Activated T-cell treated with anti-CD3 and anti-CD28 coated beads for 4 hours (primary cell): ENCODE results near the gene ARID1B.
"Not testable (repeated sequence)": the region's sequence is repeated elsewhere in the genome, so short reads cannot be mapped to it uniquely, and the experiment has no call there.

Source experiments
- DNase-seq: peaks from one replicate; pipeline ENCODE4 v3.0.0-alpha.2; 2020

Gene ARID1B

GRCh38 chr6:156974830-156975261 is 197.7 kb downstream of the ARID1B start:
- no peak for DNase-seq

- DNase-seq = no peak
These were observed 198.2 kb downstream of the ARID1B start for GRCh38 chr6:156975414-156975813.

DNA sequence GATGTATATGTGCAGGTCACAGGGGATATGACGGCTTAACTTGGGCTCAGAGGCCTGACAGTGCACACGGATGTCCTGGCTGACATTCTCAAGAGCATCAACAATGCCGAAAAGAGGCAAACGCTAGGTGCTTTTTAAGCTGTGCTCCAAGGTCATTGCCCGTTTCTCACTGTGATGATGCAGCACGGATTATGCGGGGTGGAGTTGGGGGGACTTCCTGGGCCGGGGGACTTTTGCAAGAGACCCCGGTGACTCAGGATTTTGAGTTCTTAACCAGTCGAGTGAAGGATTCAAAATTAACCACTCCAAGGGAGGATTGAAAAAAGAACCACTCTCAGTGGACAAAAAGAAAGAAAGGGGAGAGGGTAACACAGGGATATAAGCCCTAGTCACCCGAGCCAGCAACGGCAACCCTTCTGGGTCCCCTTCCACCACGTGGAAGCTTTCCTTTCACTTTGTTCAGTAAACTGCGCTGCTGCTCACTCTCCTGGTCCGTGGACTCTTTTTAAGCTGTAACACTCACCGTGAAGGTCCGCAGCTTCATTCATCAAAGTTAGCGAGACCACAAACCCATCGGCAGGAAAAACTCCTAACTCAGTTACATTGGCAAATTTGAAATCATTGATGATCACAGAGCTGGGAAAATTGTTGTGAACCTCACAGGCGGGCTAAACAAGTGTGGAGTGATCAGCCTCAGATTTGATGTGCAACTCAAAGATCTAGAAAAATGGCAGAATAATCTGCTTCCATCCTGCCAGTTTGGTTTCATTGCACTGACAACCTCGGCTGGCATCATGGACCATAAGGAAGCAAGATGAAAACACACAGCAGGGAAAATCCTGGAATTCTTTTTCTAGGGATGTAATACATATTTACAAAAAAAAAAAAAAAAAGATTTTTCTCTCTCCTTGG is 199.3 kb downstream of the ARID1B start:
- no peak for DNase-seq

- no peak for DNase-seq
These were observed 200.5 kb downstream of the ARID1B start for GRCh38 chr6:156977527-156978291.

GRCh38 chr6:156978948-156979347 is 201.8 kb downstream of the ARID1B start:
- no peak for DNase-seq

- DNase-seq = no peak
These were observed 203.3 kb downstream of the ARID1B start for GRCh38 chr6:156980515-156980914.

DNA sequence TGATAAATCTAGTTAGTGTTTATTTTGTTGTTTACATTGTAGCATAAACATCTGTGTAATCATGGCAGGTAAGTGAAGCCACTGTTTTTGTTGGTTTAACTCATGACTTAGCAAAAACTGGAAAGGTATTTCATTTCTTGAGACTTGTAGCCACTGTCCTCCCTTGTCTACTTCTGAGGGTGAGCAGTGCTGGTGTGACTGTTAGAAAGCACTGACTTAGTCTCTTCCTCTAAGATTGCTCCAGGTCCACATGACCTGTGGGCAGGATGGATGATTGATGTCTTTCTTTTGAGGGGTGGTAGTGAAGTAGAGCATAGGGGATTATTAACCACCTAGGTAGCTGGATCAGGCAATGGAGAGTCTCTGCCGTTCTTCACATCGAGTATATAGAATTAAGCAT is 203.8 kb downstream of the ARID1B start:
- DNase-seq = no peak

DNA sequence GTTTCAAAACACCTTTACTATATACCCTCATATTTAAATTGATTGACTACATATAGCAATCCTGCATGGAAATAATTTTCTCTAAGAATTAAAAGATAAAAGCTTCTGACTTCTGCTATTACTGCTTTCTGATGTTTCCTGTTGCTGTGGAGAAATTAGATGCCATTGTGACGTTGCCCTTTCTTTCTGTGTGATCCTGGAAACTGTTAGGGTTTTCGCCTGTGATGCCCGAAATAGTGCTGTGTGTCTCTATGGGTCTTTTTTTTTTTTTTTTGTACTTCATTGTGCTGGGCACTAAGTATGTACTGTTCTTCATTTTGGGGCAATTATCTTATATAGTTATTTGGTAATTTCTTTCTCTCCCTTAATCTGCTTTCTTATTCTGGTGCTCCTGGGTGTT is 205.0 kb downstream of the ARID1B start:
- DNase-seq = no peak

GRCh38 chr6:156982864-156983263 is 205.7 kb downstream of the ARID1B start:
- DNase-seq = not testable (repeated sequence)

GRCh38 chr6:156984178-156984738 is 207.1 kb downstream of the ARID1B start:
- DNase-seq = no peak

DNA sequence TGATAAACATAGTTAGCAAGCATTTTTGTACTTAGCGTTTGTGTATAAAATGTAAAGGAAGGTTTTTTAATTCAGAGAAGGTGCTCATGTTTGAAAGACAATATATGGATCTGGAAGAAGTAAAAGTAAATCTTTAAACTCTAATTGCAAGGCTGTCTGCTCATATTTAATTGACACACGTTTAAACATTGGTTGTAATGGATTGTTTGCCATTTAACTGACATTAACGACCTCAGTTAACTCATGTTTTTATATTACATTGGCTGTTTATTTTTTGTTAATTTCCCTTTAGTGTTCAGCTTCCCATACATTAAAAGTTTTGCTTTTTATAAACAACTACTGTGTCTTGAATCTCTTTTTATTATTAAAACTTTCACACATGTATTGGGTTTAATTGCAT is 208.1 kb downstream of the ARID1B start:
- no peak for DNase-seq

- no peak for DNase-seq
These were observed 211.3 kb downstream of the ARID1B start for GRCh38 chr6:156988276-156989158.

DNA sequence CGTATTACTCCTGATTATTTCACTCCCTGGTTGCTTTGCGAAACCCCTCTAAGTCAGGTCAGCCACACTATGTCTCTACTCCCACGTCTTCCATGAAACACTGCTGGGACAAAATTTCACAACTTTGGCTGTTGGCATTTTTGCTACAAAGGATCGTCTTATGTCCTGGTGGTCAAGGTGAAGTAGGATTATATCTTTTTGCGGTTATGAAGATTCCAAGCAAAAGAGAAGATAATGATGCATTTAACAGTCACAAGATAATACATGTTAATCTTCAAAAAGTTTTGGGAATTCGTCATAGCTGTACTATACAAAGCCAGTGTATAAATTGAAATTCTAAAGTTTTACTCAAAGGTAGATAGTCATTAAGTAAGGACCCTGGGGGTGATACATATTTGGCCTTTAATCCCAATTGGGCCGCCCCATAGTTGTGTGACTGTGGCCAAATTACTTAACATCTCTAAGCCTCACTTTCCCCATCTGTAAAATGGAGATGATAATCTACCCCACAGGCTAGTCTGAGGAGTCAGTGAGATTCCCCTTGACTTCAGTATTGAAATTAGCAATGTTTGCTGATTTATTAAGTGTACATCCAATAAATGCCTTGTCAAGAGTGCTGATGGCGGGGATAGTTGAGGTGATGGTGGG is 212.1 kb downstream of the ARID1B start:
- no peak for DNase-seq

DNA sequence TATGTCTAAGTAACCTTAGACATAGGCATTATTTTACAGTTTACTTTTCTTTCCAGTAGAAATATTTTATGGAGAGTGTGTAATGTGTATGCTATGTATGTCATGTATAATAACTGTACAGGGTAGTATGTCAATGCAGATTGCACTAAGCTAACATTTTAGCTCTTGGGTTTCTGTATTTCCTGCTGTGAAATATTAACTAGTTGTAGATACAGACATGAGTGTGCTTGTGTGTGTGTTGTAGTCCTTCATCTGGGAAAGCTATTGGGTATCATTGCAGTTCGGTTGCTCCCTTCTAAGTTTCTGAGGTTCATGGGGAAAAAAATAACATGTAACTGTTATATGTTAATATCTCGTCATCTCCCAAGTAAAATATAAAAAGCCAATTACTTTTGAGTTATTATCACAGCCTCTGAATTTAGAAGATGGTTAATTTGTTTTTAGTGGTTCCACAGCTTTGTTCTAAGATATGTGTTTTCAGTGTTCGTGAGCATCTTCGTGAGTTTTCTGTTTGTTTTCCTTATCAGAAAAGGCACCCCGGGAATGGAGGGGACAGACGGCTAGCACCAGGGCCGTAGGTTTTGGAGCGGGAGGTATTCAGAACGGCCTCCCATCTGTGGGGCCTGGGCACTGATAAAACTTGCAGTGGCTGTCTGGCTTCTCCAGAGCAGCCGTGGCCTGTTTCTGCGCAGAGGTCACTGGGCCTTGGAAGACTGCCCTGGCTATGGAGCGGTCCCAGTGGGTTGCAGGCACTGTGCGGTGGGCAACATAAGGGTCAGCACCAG is 215.0 kb downstream of the ARID1B start:
- DNase-seq = no peak

- no peak for DNase-seq
These were observed 216.5 kb downstream of the ARID1B start for GRCh38 chr6:156993713-156994112.

DNA sequence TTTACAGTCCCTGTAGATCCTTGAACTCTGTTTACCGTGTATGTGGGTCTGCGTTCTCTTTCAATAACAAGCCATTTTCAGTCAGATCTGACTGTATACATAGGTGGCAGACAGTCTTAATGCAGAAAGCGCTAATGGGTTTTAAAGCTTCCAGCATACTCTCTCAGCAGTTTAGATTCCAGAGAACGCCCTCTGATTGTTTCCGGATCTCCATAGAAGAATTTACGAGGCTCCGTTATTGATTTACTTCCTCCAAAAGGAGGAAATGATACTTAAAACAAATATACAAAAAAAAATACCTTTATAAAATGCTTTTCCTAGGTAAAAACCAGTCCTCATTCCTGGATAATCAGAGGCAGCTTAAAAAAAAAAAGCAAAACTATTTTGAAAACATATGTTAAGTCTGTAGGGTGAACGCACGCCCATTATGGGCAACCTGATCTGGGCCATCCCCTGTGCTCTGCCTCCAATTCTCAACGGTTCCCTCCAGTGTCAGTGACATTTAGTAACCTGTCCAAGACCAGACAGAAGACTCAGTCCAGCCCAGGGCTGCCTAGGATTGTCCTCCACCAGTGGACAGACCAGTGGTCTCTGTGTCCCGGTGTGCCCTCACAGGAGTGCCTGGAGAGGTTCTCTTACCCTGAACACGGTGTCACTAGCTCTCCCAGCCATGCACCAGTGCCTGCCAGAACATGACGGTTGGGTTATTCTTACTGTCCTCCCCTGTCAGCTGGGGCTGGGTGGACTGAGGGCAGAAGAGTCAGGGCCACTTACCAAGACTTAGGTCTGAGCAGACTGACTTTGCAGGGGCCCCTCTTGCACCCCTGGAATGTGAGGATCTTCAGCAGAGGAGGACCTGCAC is 217.3 kb downstream of the ARID1B start:
- no peak for DNase-seq

DNA sequence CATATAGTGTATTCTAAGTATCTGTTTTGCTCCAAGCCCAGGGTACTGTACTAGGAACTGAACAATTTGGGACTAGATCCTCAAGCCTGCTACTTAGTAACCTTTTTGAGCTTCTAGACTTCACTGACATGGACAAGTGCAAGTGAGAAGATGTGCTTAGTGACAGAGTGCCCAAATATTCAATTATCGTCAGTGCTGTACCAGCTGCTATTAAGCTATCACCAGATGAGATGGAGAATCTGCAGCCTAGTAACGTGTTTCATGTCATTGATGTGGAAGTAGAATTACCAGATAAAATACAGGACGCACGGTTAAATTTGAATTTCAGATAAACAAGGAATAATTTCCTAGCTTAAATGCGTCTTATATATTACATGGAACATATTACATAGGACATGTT is 218.3 kb downstream of the ARID1B start:
- DNase-seq = no peak

- no peak for DNase-seq
These were observed 219.1 kb downstream of the ARID1B start for GRCh38 chr6:156996265-156996664.

- no peak for DNase-seq
These were observed 221.7 kb downstream of the ARID1B start for GRCh38 chr6:156998794-156999330.

- DNase-seq = no peak
These were observed 222.6 kb downstream of the ARID1B start for GRCh38 chr6:156999762-157000161.
